Ovary (tissue), 9 donors: ENCODE measurements around the gene PERM1. TPM values are rescaled to one million over a fixed set of nuclear protein-coding genes. Genes with fewer than 3 reads are reported as not detected.
A peak's percentile ranks its signal among the peaks of the same experiment; 100 is the strongest.
"Not testable (repeated sequence)": the region's sequence is repeated elsewhere in the genome, so short reads cannot be mapped to it uniquely, and the experiment has no call there.

ENCODE experiments used
- DNase-seq, 5 donors: peaks; one replicate each; pipeline ENCODE4 v3.0.0-alpha.2; 2019 to 2020
- H3K27ac ChIP-seq, 2 donors: fragments of 200-600 bp; one replicate each; pipeline versions ENCODE4 v1.5.1 to v1.8.0; 2019 to 2022
- H3K27me3 ChIP-seq: fragments of 200-600 bp; one replicate; pipeline ENCODE4 v1.8.0; 2022
- H3K36me3 ChIP-seq: fragments of 200-600 bp; sonication (generic); one replicate; pipeline ENCODE4 v1.5.1; 2019
- H3K4me1 ChIP-seq: one replicate; pipeline ENCODE4 v1.8.1; 2013; ENCODE audit warnings: mild to moderate bottlenecking, moderate library complexity; ENCODE audit not compliant: insufficient read depth
- H3K4me3 ChIP-seq: fragments of 200-600 bp; sonication (generic); one replicate; pipeline ENCODE4 v1.5.1; 2017
- H3K9me3 ChIP-seq, 2 donors: fragments of 200-600 bp in 1 of 2; sonication (generic) in 1 of 2; one replicate each; pipeline versions ENCODE4 v1.5.1 to v1.8.1; 2013 to 2019; ENCODE audit warnings: mild to moderate bottlenecking in 1 of 2, moderate library complexity in 1 of 2
- CTCF ChIP-seq, 3 donors: fragments of 450-650 bp in 2 of 3; fragments of 200-600 bp in 1 of 3; IDR thresholded peaks; one replicate each; pipeline versions ENCODE4 v1.5.1 to v1.8.0; 2016 to 2022; ENCODE audit warnings: antibody characterized with exemption in 3 of 3, mild to moderate bottlenecking in 1 of 3
- EP300 ChIP-seq: sonication (generic); formaldehyde crosslinking; IDR thresholded peaks from one replicate; pipeline ENCODE4 v1.6.1; 2017; ENCODE audit warnings: antibody characterized with exemption
- POLR2A ChIP-seq: fragments of 450-650 bp; IDR thresholded peaks from one replicate; pipeline ENCODE4 v1.6.1; 2017; ENCODE audit warnings: antibody characterized with exemption, mild to moderate bottlenecking, moderate library complexity
- WGBS, 3 donors: extraction: QIAGEN DNeasy Blood & Tissue Kit in 1 of 3; methylation state at CpG; one replicate each; pipeline versions ENCODE4 v1.1.5 to v1.1.7; 2013 to 2017; 5-methylcytosine and 5-hydroxymethylcytosine counted together
- intact Hi-C, 4 donors: fragments of 100-400 bp; cut with DNase I; formaldehyde crosslinking; loops; one replicate each; pipeline versions ENCODE4 v1.11.0 to v1.15.1; 2022 to 2023
- polyA plus RNA-seq, 2 donors: library from polyadenylated mRNA; stranded (reverse); fragments of 200-250 nt in 1 of 2; fragments of 350-450 nt in 1 of 2; fragmentation: Illumina TruSeq in 1 of 2; extraction: RNeasy Lipid Tissue Mini Kit (QIAGEN cat#74804) in 1 of 2; gene quantifications; one replicate each; pipeline ENCODE4 v1.2.3, GENCODE V29; 2013 to 2014
- total RNA-seq, 7 donors: library from RNA; depleted of rRNA in 2 of 7; stranded (reverse); fragments of >200 nt in 2 of 7; fragmentation: NEBNext Ultra II Directional in 3 of 7; extraction: Animal tissue kit (Norgen Biotek cat#: 25700) in 3 of 7; gene quantifications; one replicate each; pipeline versions ENCODE4 v1.1.0 to v1.2.4, GENCODE V29; 2016 to 2023
- donor health status: DM: no; HTN: no; CAD: no; lungs with moderate emphysema.
- donor health status: DM: no; HTN: no; CAD: no.
- donor health status: Bipolar disorder and iron deficiency.
- donor health status: DM: yes; HTN: yes; CAD: no.
- donor health status: DM: no; HTN: no; CAD: no.
- donor health status: DM: yes; HTN: yes; CAD: no.

PERM1 gene
- total and polyA plus RNA-seq, 9 donors, result 0.07 to 0.34 (median 0.28) TPM; not detected in 4

- intact Hi-C loops, result no loop called here
- H3K4me1 ChIP-seq, result peaks cover 4% of the 10 kb centered on the region
- peak in 2 of 5 donors; percentile 6 to 27 for DNase-seq
- no peaks in the 10 kb centered on the region for H3K27me3 ChIP-seq
- WGBS, 3 donors, result 82 to 88% (median 83%) methylated on average over 14 of the region's 14 CpGs
- no peaks in the 10 kb centered on the region for H3K9me3 ChIP-seq
- TF ChIP-seq CTCF (IDR thresholded peaks at IDR 0.05) (no peak), POLR2A (no peak), EP300 (no peak)
- no peak overlapping the region for H3K27ac ChIP-seq
- H3K4me3 ChIP-seq, result no peak overlapping the region
- H3K36me3 ChIP-seq, result no peaks in the 10 kb centered on the region
Measured at GRCh38 chr1:1011396-1011949, 29.6 kb upstream of the PERM1 start.

- WGBS, 3 donors, result 88 to 92% (median 92%) methylated on average over 8 of the region's 8 CpGs
- intact Hi-C loops, H3K4me3 ChIP-seq, H3K4me1 ChIP-seq, H3K9me3 ChIP-seq, DNase-seq, H3K27me3 ChIP-seq, H3K36me3 ChIP-seq, H3K27ac ChIP-seq: not testable (repeated sequence)
Measured at GRCh38 chr1:1010131-1010530, 28.2 kb upstream of the PERM1 start.

- TF ChIP-seq CTCF (IDR thresholded peaks at IDR 0.05), result no peak
- TF ChIP-seq POLR2A, result no peak
- TF ChIP-seq EP300, result no peak
- no peaks in the 10 kb centered on the region for H3K36me3 ChIP-seq
- no peak overlapping the region for H3K27ac ChIP-seq
- peak in 4 of 5 donors; percentile 8 to 29 (median 25) for DNase-seq
- intact Hi-C loops, result no loop called here
- 76 to 81% (median 78%) methylated on average over 37 of the region's 37 CpGs for WGBS, 3 donors
- no peaks in the 10 kb centered on the region for H3K4me1 ChIP-seq
- H3K4me3 ChIP-seq, result no peak overlapping the region
- H3K9me3 ChIP-seq, result no peaks in the 10 kb centered on the region
- no peaks in the 10 kb centered on the region for H3K27me3 ChIP-seq
Measured at GRCh38 chr1:1006305-1007159, 24.6 kb upstream of the PERM1 start.

GRCh38 chr1:1005774-1006304 is 23.9 kb upstream of the PERM1 start:
- no peaks in the 10 kb centered on the region for H3K9me3 ChIP-seq
- 23 to 25% (median 25%) methylated on average over 21 to 23 of the region's 23 CpGs for WGBS, 3 donors
- no peak overlapping the region for H3K27ac ChIP-seq
- H3K27me3 ChIP-seq, result no peaks in the 10 kb centered on the region
- no peaks in the 10 kb centered on the region for H3K4me1 ChIP-seq
- H3K4me3 ChIP-seq, result no peak overlapping the region
- H3K36me3 ChIP-seq, result no peaks in the 10 kb centered on the region
- peak in 2 of 5 donors; percentile 6 to 18 for DNase-seq
- intact Hi-C loops, result no loop called here
- no peak for TF ChIP-seq POLR2A
- TF ChIP-seq EP300, result no peak
- TF ChIP-seq CTCF (IDR thresholded peaks at IDR 0.05), result no peak
